ENCODE measurements around the gene GPATCH3. TPM values are rescaled to one million over a fixed set of nuclear protein-coding genes. Genes with fewer than 3 reads are reported as not detected.
"Not testable (repeated sequence)": the region's sequence is repeated elsewhere in the genome, so short reads cannot be mapped to it uniquely, and the experiment has no call there.

GPATCH3 gene
- total RNA-seq, 6 experiments from 2014 or later: 8.6 to 12.0 (median 10.2) TPM

- H3K9me3 Mint-ChIP-seq: no peaks in the 10 kb centered on the region
- H3K27me3 Mint-ChIP-seq (ENCODE audit: insufficient read depth): peaks cover 2% of the 10 kb centered on the region
- H3K4me1 Mint-ChIP-seq (ENCODE audit: low read depth): no peaks in the 10 kb centered on the region
- peaks cover 24% of the 10 kb centered on the region for H3K36me3 Mint-ChIP-seq (ENCODE audit: low read depth)
- H3K4me3 Mint-ChIP-seq: no peak overlapping the region
- H3K27ac Mint-ChIP-seq: no peak overlapping the region
- no peak for TF ChIP-seq CTCF (IDR thresholded peaks at IDR 0.05)
- no peak for DNase-seq
These were observed 20.5 kb downstream of the GPATCH3 start for GRCh38 chr1:26879793-26880192.

- no peak for DNase-seq
- TF ChIP-seq CTCF (IDR thresholded peaks at IDR 0.05): no peak
- Mint-ChIP-seq H3K27ac (no peak overlapping the region), H3K9me3 (no peaks in the 10 kb centered on the region), H3K4me3 (no peak overlapping the region), H3K27me3 (ENCODE audit: insufficient read depth) (peaks cover 2% of the 10 kb centered on the region), H3K36me3 (ENCODE audit: low read depth) (peaks cover 6% of the 10 kb centered on the region), H3K4me1 (ENCODE audit: low read depth) (no peaks in the 10 kb centered on the region)
These were observed 22.9 kb downstream of the GPATCH3 start for GRCh38 chr1:26877326-26877725.

GRCh38 chr1:26874896-26875295 is 25.4 kb downstream of the GPATCH3 start:
- Mint-ChIP-seq H3K4me3 (no peak overlapping the region), H3K27ac (peak overlapping the region; percentile 33), H3K27me3 (ENCODE audit: insufficient read depth) (peaks cover 2% of the 10 kb centered on the region), H3K36me3 (ENCODE audit: low read depth) (no peaks in the 10 kb centered on the region), H3K4me1 (ENCODE audit: low read depth) (no peaks in the 10 kb centered on the region), H3K9me3 (no peaks in the 10 kb centered on the region)
- TF ChIP-seq CTCF (IDR thresholded peaks at IDR 0.05): no peak
- no peak for DNase-seq

GRCh38 chr1:26873097-26873496 is 27.2 kb downstream of the GPATCH3 start:
- H3K4me3 Mint-ChIP-seq; H3K9me3 Mint-ChIP-seq; H3K4me1 Mint-ChIP-seq (ENCODE audit: low read depth); H3K36me3 Mint-ChIP-seq (ENCODE audit: low read depth); DNase-seq; H3K27ac Mint-ChIP-seq; H3K27me3 Mint-ChIP-seq (ENCODE audit: insufficient read depth): not testable (repeated sequence)

GRCh38 chr1:26864610-26865480 is 35.4 kb downstream of the GPATCH3 start:
- Mint-ChIP-seq H3K36me3 (ENCODE audit: low read depth) (no peaks in the 10 kb centered on the region), H3K27ac (peak overlapping the region; percentile 89)
- TF ChIP-seq CTCF (IDR thresholded peaks at IDR 0.05): no peak; the same call in 1 of the 2 replicates

GRCh38 chr1:26863685-26864077 is 36.6 kb downstream of the GPATCH3 start:
- no peak for TF ChIP-seq CTCF (IDR thresholded peaks at IDR 0.05)
- no peak for DNase-seq
- H3K4me1 Mint-ChIP-seq (ENCODE audit: low read depth): peaks cover 38% of the 10 kb centered on the region
- H3K36me3 Mint-ChIP-seq (ENCODE audit: low read depth): no peaks in the 10 kb centered on the region
- peak overlapping the region; percentile 95 for H3K4me3 Mint-ChIP-seq
- H3K9me3 Mint-ChIP-seq: no peaks in the 10 kb centered on the region
- peak overlapping the region; percentile 12; the same call in 1 of the 2 replicates for H3K27ac Mint-ChIP-seq
- H3K27me3 Mint-ChIP-seq (ENCODE audit: insufficient read depth): peaks cover 4% of the 10 kb centered on the region

More at GRCh38 chr1:26864610-26865480, 35.4 kb downstream of the GPATCH3 start:
- peak; percentile 98 for DNase-seq
- H3K27me3 Mint-ChIP-seq (ENCODE audit: insufficient read depth): peaks cover 4% of the 10 kb centered on the region
- peaks cover 38% of the 10 kb centered on the region for H3K4me1 Mint-ChIP-seq (ENCODE audit: low read depth)
- peak overlapping the region; percentile 95 for H3K4me3 Mint-ChIP-seq
- H3K9me3 Mint-ChIP-seq: no peaks in the 10 kb centered on the region

Measured in HFFc6 (cell line).